Stimulated activated naive CD8-positive, alpha-beta T cell treated with anti-CD3 and anti-CD28 coated beads, Interleukin-15, Interleukin-2, amounts not matched to agents 100 U/mL and 50 U/mL, for 24 hours (primary cell): ENCODE measurements around the gene C20orf204.
A peak's percentile ranks its signal among the peaks of the same experiment; 100 is the strongest.

Experiments used
- ATAC-seq: fragments of 150-1000 bp; cut with Tn5 transposase; one replicate; pipeline ENCODE4 v1.10.0; 2021
- DNase-seq: peaks from one replicate; pipeline ENCODE4 v3.0.0; 2021

C20orf204 gene

GRCh38 chr20:64042054-64042781, 6.2 kb downstream of the C20orf204 start:
- DNase-seq (peak; percentile 40), ATAC-seq (no peak)

DNA sequence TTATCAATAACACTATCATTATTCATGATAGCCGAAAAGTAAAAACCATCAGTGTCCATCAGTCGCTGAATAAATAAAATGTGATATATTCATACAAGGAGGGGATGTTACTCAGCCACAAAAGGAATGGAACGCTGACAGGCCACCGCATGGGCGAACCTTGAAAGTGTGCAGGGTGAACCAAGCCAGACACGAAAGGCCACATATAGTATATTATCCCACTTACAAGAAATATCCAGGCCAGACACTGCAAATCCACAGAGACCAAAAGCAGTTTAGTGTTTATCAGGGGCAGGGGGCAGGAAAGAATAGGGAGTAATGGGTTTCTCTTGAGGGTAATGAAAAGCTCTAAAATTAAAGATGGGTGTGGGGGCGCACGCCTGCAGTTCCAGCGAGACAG, 7.8 kb downstream of the C20orf204 start:
- DNase-seq (no peak), ATAC-seq (no peak)

DNA sequence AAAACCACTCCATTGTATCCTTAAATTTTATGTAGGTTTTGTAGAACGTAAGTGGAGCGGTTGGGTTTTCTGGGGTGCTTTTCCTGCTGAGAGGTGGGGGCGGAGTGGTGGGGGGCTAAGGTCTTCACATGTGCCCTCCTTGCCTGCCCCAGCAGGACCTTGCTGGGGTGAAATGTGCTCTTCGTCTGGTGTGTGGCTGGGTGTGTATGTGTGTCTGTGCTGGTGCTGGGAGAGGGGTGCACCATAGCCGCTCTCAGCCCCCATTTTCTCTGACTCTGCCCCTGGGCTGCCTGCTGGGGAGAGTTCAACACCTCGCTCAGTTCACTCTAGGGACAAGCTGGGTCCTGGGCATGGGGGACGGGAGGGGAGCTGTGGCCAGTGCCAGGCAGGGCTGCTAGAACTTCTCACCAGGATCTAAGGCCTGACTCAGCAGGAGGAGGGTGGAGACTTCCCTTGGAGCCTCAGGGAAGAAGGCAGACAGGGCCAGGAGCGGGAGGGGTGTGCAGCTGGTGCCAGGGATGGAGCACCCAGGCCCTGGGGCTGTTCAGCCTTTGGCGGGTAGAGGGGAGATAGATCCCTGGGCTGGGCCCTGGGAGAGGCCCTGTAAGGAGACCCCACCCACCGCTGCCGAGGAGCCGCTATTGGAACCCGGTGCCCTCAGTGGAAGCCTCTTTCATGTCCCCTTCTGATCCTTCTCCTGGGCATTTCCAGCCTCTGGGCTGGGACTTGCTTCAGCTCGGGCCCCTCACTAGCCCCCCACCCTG, 8.7 kb downstream of the C20orf204 start:
- DNase-seq (no peak), ATAC-seq (no peak)

DNA sequence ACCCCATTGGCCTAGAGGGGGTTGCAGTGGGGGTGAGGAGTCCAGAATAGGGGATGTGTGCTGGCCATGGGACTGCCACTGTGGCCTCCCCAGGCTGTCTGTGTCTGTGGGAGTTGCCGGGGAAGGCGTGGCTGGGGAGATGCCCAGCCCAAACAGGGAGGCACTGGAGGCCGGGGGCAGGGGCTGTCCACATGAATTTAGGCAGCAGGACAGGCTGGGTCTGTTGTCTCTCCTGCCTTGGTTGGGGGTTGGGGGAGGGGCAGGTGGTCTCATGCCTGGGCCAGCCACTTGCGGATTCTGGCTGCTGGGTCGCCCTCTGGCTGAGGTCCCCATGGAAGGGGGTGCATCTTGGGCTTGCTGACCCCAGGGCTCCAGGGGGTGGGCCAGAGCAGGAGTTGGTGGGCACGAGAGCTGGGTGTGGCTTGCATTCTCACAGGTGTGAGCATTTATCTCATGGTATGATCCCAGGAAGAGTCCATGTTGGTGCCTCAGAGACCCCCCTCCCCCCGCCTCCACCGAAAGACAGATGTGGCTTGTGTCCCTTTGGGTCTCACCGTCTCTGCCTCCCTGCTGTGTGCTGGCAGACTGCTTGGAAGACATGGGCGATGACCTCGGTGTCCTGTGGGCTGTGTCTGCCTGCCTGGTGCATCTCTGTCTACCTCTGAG, 9.5 kb downstream of the C20orf204 start:
- DNase-seq (no peak), ATAC-seq (no peak)

GRCh38 chr20:64047046-64047389, 11.0 kb downstream of the C20orf204 start:
- ATAC-seq (no peak), DNase-seq (no peak)

DNA sequence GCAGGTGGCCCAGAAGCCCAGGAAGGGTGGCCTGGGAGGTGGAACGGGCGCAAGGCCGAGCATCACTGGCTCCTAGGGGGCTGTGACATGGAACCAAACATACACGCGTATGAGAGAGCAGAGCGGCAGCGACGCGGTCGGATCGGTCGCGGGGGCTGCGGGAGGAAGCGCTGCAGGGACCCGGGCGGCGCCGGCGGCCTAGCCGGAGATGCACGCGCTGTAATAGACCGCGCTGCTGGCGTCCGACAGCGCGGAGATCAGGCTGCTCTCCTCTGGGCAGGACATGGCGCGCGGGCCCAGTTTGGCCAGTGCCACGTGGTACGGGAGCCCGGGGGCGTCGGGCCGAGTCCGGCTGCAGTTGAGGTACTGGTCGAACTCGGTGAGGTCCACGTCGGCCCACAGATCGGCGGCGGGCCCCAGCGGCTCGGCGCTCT, 12.0 kb downstream of the C20orf204 start:
- DNase-seq = no peak
- ATAC-seq = no peak

DNA sequence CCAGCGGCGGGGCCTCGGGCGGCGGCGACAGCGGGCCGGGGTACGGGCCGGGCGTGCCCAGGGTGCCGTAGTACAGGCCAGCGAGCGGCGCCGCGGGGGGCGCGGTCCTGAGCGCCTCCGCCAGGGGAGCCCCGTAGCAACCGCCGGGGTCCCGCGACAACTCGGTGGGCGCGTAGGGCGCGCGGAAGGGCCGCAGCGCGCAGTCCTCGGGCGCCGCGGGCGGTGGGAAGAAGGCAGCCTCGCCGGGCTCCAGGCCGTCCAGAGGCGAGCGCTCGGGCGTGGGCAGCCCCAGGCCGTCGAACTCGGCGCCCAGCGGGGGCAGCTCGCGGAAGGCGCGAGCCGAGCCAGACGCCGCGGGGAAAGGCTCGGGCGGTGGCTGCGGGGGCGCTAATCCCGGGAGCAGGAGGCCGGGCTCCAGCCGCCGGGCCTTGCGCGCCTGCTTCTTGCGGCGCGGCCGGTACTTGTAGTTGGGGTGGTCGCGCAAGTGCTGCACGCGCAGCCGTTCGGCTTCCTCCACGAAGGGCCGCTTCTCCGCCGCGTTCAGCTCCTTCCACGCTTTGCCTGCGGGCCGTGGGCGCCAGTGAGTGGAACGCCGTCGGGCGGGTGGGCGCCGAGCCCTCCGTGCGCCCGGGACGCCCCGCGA, 12.5 kb downstream of the C20orf204 start:
- ATAC-seq = no peak
- DNase-seq = no peak

DNA sequence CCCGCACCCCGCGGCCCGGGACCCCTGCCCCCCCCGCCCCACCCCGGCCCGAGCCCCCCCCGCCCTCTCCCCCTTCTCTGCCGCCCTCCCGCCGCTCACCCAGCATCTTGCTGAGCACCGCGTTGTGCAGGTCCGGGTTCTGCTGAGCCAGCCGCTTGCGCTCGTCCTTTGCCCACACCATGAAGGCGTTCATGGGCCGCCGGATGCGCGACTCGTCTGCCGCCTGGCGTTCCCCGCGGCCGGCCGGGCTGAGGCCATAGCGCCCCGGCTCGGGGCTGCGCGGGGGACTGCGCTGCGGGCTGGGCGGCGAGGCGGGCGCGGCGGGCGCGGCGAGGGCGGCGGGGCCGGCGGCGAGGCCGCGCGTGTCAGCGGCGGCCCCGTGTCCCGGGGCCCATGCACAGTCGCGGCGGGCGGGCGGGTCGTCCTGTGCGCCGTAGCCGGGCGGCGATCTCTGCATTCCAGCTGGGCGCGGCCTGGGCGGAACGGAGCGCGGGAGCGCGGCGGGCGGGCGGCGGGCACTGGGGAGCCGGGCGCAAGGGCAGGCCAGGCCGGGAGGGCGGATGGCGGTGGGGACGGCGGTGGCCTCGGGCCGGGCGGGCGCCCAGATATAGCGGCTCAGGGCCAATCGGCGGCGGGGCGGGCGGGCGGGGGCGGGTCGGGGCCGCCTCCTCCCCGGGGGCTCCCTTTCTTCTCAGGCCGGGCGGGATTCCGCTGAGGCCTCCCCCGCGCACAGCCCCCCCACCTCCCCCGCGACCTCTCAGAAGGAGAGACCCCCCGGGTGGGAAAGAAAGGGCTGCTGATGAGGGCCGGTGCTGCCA, 13.3 kb downstream of the C20orf204 start, which contains the start of gene SOX18:
TSS of gene SOX18 (minus strand) at position 580 of the 818 bp plus-strand sequence. CDS start at position 457, 123 bp downstream.
- peak; percentile 53 for DNase-seq
- peak; percentile 19 for ATAC-seq

- ATAC-seq (no peak), DNase-seq (no peak)
Observed at GRCh38 chr20:64049878-64050260, 13.9 kb downstream of the C20orf204 start.

DNA sequence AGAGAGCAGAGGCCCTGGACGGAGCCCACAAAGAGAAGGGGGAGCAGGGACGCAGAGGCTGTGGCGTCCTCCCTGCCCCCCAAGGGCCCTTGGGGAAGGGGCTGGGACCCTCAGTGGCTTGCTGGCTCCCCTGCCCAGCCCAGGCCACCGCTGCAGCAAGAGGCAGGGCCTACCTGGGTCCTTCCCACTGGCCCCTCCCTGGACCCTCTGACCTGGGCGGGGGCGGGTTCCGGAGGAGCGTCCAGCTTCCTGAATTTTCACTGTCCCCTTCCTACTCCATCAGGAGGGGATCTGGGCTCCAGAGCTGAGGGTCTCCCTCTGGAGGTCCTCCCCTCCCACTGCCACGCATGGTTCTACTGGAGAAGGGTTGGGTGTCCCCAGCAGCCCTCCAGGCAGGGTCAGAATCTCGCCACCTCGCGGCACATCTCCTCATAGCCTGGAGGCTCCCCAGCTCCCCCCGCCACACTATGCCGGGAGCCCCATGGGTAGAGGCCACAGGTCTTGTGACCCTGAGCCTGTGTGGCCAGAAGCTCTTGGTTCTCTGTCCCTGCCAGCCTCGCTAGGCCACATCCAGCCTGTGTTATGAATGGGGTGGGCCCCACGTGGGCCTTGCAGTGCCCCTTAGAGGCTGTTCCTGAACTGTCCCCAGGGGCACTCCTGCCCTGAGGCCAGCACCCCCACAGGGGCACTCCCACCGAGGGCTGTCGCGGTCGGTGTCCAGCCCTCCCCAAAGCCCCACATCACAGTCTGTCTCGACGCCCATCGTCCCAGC, 14.5 kb downstream of the C20orf204 start:
- ATAC-seq = no peak
- DNase-seq = no peak

- no peak for DNase-seq
- ATAC-seq = no peak
Observed at GRCh38 chr20:64051033-64051452, 15.1 kb downstream of the C20orf204 start.

DNA sequence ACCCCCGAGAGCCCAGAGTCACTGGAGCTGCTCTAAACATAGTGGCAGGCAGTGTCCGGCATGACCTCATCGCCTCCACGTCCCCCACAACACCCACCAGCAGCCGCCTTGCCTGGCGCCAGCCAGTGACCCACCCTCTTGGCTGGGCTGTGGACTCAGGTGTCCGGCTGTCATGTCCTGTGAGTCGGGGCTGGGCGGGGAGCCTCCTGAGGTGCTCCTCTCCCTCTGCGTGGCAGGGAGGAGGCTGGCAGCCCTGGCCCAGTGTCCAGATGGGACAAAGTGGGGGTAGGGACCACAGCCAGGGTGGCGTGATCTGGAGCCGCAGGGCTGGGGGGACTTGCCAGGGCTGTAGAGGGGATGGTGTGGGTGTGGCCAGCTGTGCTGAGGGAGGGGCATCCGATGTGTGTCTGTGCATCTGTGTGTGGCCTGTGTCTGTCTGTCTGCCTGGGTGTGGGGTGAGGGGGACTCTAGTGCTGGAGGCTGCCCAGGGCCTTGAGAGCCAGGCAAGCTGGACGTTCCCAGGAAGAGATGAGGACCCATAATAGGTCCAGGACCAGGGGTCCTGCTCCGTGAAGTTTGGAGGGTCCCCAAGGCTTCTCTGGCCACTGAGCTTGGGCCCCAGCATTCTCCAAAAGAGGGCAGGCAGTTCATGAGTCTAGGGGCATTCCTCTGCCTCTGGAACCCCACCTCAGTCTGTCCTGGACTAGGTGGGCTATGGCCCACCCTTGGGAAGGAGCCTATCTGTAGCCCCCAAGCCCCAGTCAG, 15.8 kb downstream of the C20orf204 start:
- DNase-seq = no peak
- no peak for ATAC-seq

DNA sequence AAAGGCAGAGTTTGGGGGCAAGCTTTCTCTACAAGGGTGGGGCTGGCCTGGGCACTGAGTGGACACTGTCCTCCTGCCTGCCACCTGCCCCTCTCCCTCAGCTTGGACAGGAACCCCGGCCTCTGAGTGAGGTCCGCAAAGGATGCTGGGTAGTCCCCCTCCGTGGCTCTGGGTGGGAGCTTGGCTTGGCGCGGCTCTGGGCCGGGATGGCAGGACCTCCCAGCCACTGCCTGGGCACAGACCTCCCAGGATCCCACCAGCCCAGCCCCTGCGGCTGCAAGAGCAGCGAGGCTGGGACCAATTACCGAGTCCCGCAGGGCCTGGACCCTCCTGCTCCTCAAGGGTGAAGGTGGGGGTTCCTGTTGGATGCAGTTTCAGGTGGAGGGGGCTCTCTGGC, 16.3 kb downstream of the C20orf204 start:
- ATAC-seq (no peak), DNase-seq (no peak)

DNA sequence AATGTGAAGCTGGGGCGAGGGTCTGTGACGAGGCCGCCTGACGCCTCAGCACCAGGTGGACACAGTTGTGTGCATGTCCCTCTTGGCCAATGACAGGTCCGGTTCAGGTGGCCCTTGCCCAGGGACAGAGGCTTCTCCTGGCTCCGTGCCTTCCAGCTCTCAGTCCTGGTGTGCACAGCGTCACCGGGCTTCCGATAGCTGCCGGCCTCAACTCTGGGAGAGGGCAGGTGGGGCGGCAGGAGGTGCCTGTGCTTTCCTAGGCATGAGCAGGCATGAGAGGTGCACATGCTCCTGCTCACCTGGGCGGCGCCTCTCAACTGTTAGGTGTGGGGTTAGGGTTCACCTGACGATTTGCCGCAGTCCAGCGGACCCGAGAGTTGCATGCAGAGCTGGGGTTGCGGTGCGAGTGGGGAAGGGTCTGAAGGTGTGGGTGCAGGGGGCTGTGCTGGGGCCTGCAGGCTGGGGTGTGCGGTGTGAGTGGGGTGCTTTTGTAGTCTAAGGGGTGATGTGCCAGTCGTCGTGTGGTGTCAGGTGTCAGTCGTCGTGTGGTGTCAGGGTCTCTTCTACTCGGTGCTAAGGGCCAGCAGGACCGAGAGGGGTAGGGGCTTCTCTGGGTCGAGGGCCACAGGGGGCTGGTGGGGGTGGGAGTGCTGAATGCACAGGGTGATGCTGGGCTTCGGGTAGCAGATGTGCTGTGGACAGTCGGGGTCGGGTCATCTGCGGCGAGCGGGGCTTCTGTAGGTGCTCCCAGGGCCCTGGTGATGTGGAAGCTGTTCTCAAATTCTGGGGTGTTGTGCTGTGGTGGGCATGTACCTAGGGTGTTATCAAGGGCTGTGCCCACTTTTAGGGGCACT, 17.2 kb downstream of the C20orf204 start:
- ATAC-seq = no peak

DNA sequence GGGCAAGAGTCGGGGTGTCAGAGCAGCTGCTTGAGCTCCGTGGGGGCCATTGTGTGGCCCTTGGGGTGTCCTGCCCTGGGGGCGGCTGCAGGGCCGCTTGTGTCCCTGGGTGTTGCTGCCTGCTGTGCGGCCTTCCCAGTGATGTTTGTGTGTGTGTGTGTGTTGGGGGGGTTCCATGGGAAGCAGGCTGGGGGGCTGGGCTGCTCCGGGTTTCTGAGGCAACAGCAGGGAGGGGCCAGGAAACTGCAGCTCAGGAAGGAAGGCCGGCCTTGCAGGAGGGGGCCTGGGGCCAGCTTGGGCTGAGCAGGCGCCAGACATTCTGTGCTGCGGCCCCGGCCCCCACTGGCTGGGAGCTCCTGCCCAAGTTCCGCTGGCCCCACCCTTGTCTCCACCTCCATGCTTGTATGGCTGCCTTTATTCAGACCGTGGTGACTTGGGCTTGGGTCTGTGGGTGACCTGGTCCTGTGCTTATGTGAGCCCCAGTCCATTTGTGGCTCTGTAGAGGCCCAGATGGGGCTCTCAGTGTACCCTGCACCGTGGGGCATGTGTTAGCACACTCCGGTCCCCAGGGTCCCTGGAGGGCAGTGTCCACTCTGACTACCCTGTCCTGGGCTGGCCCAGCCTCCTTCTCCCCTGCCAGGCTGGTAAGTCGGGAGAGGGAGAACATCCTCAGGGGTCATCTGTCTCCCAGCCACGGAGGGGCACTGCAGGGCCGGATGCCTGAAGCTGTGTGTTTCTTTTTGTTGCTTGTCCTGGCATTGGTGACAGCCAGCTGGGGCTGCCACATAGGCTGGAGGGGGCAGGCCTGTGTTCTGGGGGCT, 18.1 kb downstream of the C20orf204 start:
- DNase-seq (no peak), ATAC-seq (no peak)

More for the DNA sequence above, 17.2 kb downstream of the C20orf204 start:
- DNase-seq = no peak

- no peak for ATAC-seq
- no peak for DNase-seq
Observed at GRCh38 chr20:64055396-64055892, 19.5 kb downstream of the C20orf204 start.

GRCh38 chr20:64055893-64056638, 20.1 kb downstream of the C20orf204 start:
- DNase-seq (no peak), ATAC-seq (no peak)

DNA sequence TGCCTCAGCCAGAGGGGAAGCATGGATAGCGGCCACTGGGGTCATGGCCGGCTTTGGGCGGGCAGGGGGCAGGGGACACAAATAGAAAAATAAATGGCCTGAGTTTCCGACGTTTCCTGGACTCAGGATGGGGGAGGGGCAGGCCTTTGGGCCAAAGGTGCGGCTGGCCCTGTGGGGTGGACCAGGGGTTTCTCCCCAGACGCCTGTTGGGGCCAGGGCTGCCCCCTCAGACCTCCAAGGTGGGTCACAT, 20.6 kb downstream of the C20orf204 start:
- DNase-seq (no peak), ATAC-seq (no peak)
